ENCODE data around the gene NEDD4L.

Gene NEDD4L

GRCh38 chr18:58315041-58315440 lies 271.0 kb downstream of the NEDD4L start:
- DNase-seq (ENCODE audit: low read depth in 3 of 3): no peak

- no peak for DNase-seq (ENCODE audit: low read depth in 3 of 3)
These were observed 271.8 kb downstream of the NEDD4L start for GRCh38 chr18:58315739-58316215.

- no peak for DNase-seq (ENCODE audit: low read depth in 3 of 3)
These were observed 272.6 kb downstream of the NEDD4L start for GRCh38 chr18:58316396-58317342.

- no peak for DNase-seq (ENCODE audit: low read depth in 3 of 3)
These were observed 275.7 kb downstream of the NEDD4L start for GRCh38 chr18:58319719-58320118.

- no peak for DNase-seq (ENCODE audit: low read depth in 3 of 3)
These were observed 277.0 kb downstream of the NEDD4L start for GRCh38 chr18:58320907-58321561.

- peak in 1 of 3 donors; percentile 43 for DNase-seq (ENCODE audit: low read depth in 3 of 3)
These were observed 278.0 kb downstream of the NEDD4L start for GRCh38 chr18:58321986-58322385.

GRCh38 chr18:58322464-58322863 lies 278.4 kb downstream of the NEDD4L start:
- DNase-seq (ENCODE audit: low read depth in 3 of 3): no peak

GRCh38 chr18:58323866-58324762 lies 280.1 kb downstream of the NEDD4L start:
- DNase-seq (ENCODE audit: low read depth in 3 of 3): no peak

- no peak for DNase-seq (ENCODE audit: low read depth in 3 of 3)
These were observed 280.9 kb downstream of the NEDD4L start for GRCh38 chr18:58324824-58325480.

- DNase-seq (ENCODE audit: low read depth in 3 of 3): no peak
These were observed 281.5 kb downstream of the NEDD4L start for GRCh38 chr18:58325494-58325893.

- DNase-seq (ENCODE audit: low read depth in 3 of 3): no peak
These were observed 290.0 kb downstream of the NEDD4L start for GRCh38 chr18:58334061-58334460.

GRCh38 chr18:58335223-58335622 lies 291.2 kb downstream of the NEDD4L start:
- no peak for DNase-seq (ENCODE audit: low read depth in 3 of 3)

- no peak for DNase-seq (ENCODE audit: low read depth in 3 of 3)
These were observed 291.8 kb downstream of the NEDD4L start for GRCh38 chr18:58335821-58336220.

GRCh38 chr18:58336605-58337004 lies 292.6 kb downstream of the NEDD4L start:
- no peak for DNase-seq (ENCODE audit: low read depth in 3 of 3)

GRCh38 chr18:58337285-58337684 lies 293.3 kb downstream of the NEDD4L start:
- DNase-seq (ENCODE audit: low read depth in 3 of 3): no peak

GRCh38 chr18:58337686-58338085 lies 293.7 kb downstream of the NEDD4L start:
- DNase-seq (ENCODE audit: low read depth in 3 of 3): no peak

GRCh38 chr18:58338141-58338540 lies 294.1 kb downstream of the NEDD4L start:
- DNase-seq (ENCODE audit: low read depth in 3 of 3): no peak

- DNase-seq (ENCODE audit: low read depth in 3 of 3): no peak
These were observed 295.1 kb downstream of the NEDD4L start for GRCh38 chr18:58338961-58339592.

- no peak for DNase-seq (ENCODE audit: low read depth in 3 of 3)
These were observed 295.9 kb downstream of the NEDD4L start for GRCh38 chr18:58339890-58340289.

- DNase-seq (ENCODE audit: low read depth in 3 of 3): no peak
These were observed 297.9 kb downstream of the NEDD4L start for GRCh38 chr18:58341916-58342315.
